Spleen (tissue), 11 donors: ENCODE measurements around the gene SCO1. TPM values are rescaled to one million over a fixed set of nuclear protein-coding genes. Genes with fewer than 3 reads are reported as not detected.

Experiments
- DNase-seq: peaks from one replicate; pipeline ENCODE4 v3.0.0-alpha.2; 2020
- H3K27ac ChIP-seq, 8 donors: fragments of 200-600 bp; sonication (generic) in 7 of 8; 1 replicate in 4 of 8; 2 replicates in 4 of 8; pipeline versions ENCODE4 v1.5.0 to v1.8.0; 2016 to 2021; ENCODE audit warnings: inconsistent platforms in 4 of 8, mild to moderate bottlenecking in 4 of 8, moderate library complexity in 1 of 8
- H3K27me3 ChIP-seq, 7 donors: fragments of 200-600 bp; sonication (generic) in 6 of 7; replicated peaks in 1 of 7; 1 replicate in 4 of 7; 2 replicates in 3 of 7; pipeline versions ENCODE4 v1.5.0 to v1.8.0; 2016 to 2021; ENCODE audit warnings: inconsistent platforms in 3 of 7, mild to moderate bottlenecking in 1 of 7
- H3K36me3 ChIP-seq, 6 donors: fragments of 200-600 bp; sonication (generic) in 5 of 6; 1 replicate in 4 of 6; 2 replicates in 2 of 6; pipeline versions ENCODE4 v1.5.0 to v1.8.0; 2016 to 2021; ENCODE audit warnings: inconsistent platforms in 2 of 6
- H3K4me1 ChIP-seq, 6 donors: fragments of 200-600 bp; sonication (generic) in 5 of 6; 1 replicate in 3 of 6; 2 replicates in 3 of 6; pipeline versions ENCODE4 v1.5.0 to v1.8.0; 2016 to 2021; ENCODE audit warnings: inconsistent platforms in 3 of 6
- H3K4me3 ChIP-seq, 8 donors: fragments of 200-600 bp; sonication (generic) in 7 of 8; 1 replicate in 4 of 8; 2 replicates in 4 of 8; pipeline versions ENCODE4 v1.5.0 to v1.8.0; 2016 to 2021; ENCODE audit warnings: inconsistent platforms in 4 of 8, mild to moderate bottlenecking in 4 of 8, moderate library complexity in 2 of 8
- H3K9me3 ChIP-seq, 8 donors: fragments of 200-600 bp; sonication (generic) in 7 of 8; 1 replicate in 4 of 8; 2 replicates in 4 of 8; pipeline versions ENCODE4 v1.5.0 to v1.8.0; 2016 to 2021; ENCODE audit warnings: inconsistent platforms in 4 of 8
- POLR2A ChIP-seq, 3 donors: fragments of 450-650 bp; IDR thresholded peaks; one replicate each; pipeline ENCODE4 v1.5.1; 2017; ENCODE audit warnings: antibody characterized with exemption in 3 of 3, mild to moderate bottlenecking in 1 of 3
- POLR2AphosphoS5 ChIP-seq, 3 donors: sonication (generic); formaldehyde crosslinking; IDR thresholded peaks; one replicate each; pipeline ENCODE4 v1.5.1; 2017; ENCODE audit warnings: antibody characterized with exemption in 3 of 3
- WGBS, 5 donors: extraction: QIAGEN DNeasy Blood & Tissue Kit in 3 of 5; methylation state at CpG; one replicate each; pipeline versions ENCODE4 v1.1.5 to v1.1.7; 2013 to 2018; 5-methylcytosine and 5-hydroxymethylcytosine counted together
- intact Hi-C: fragments of 100-400 bp; cut with DNase I; formaldehyde crosslinking; loops from one replicate; pipeline ENCODE4 v1.15.0; 2023; ENCODE audit warnings: low total_unique reads
- polyA plus RNA-seq, 3 donors: library from polyadenylated mRNA; stranded (reverse); fragments of 200-250 nt; gene quantifications; one replicate each; pipeline ENCODE4 v1.2.1, GENCODE V29; 2013
- total RNA-seq, 7 donors: library from RNA; depleted of rRNA in 3 of 7; stranded (reverse); fragments of >200 nt in 3 of 7; fragmentation: NEBNext Ultra II Directional in 4 of 7; extraction: Animal tissue kit (Norgen Biotek cat#: 25700) in 4 of 7; gene quantifications; one replicate each; pipeline versions ENCODE4 v1.1.0 to v1.2.1, GENCODE V29; 2016 to 2021
- TF ChIP-seq, protein P1 (sequence below), 11 experiments: fragments of 200-600 bp in 7 of 11; fragments of 450-650 bp in 4 of 11; sonication (generic) in 4 of 11; IDR thresholded peaks in 8 of 11; conservative IDR thresholded peaks in 3 of 11; 1 replicate in 7 of 11; 2 replicates in 4 of 11; pipeline versions ENCODE4 v1.4.0 to v1.8.0; 2016 to 2021; ENCODE audit warnings: antibody characterized with exemption in 11 of 11, inconsistent platforms in 4 of 11, mild to moderate bottlenecking in 1 of 11
- donor health status: healthy with polysubstance abuse.
- donor health status: DM: no; HTN: no; CAD: no; lungs with moderate emphysema.
- donor health status: DM: no; HTN: no; CAD: no.
- donor health status: Bipolar disorder and iron deficiency.
- donor health status: healthy.
- donor health status: DM: no; HTN: no; CAD: no.
- donor health status: DM: yes; HTN: yes; CAD: no.

SCO1 gene
- total and polyA plus RNA-seq, 10 donors: 5.4 to 31.1 (median 16.1) TPM

DNA sequence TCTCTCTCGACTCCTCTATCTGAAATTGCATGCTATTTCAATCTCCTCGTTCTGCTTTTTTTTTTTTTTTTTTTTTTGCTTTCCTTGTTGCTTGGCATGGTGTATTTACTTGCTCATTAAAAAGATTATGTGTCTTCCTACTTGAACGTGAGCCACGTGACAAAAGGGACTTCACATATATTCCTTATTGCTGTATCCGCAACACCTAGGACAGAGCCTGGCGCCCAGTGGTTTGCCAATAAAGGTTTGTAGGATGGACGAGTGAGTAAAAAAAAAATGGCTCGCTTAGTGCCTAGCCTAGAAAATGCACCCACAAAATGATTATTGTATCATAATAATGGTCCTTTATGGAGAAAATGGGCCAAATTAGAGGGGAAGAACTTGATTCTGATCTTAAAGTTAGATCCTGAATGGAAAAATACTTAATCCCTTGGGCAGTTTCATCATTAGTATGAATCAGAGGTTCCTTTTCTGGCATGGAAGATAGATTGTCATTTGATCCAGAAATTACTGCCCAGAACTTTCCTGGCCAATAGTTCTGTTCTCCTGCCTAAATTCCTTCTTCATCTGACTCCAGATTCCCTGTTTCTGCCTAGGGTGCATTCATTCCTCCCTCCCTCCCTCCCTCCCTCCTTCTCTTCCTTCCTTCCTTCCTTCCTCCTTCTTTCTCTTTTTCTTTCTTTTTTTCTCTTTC lies 46.1 kb upstream of the SCO1 start:
- no peaks in the 10 kb centered on the region for H3K9me3 ChIP-seq
- TF ChIP-seq, protein P1, sequence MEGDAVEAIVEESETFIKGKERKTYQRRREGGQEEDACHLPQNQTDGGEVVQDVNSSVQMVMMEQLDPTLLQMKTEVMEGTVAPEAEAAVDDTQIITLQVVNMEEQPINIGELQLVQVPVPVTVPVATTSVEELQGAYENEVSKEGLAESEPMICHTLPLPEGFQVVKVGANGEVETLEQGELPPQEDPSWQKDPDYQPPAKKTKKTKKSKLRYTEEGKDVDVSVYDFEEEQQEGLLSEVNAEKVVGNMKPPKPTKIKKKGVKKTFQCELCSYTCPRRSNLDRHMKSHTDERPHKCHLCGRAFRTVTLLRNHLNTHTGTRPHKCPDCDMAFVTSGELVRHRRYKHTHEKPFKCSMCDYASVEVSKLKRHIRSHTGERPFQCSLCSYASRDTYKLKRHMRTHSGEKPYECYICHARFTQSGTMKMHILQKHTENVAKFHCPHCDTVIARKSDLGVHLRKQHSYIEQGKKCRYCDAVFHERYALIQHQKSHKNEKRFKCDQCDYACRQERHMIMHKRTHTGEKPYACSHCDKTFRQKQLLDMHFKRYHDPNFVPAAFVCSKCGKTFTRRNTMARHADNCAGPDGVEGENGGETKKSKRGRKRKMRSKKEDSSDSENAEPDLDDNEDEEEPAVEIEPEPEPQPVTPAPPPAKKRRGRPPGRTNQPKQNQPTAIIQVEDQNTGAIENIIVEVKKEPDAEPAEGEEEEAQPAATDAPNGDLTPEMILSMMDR (IDR thresholded peaks at IDR 0.05 in 8 of 11, conservative IDR thresholded peaks at IDR 0.05 in 3 of 11): no peak
- no peak for TF ChIP-seq POLR2AphosphoS5 (IDR thresholded peaks at IDR 0.05)
- TF ChIP-seq POLR2A (IDR thresholded peaks at IDR 0.05): no peak
- intact Hi-C loops: no loop called here
- DNase-seq: no peak
- no peak overlapping the region for H3K27ac ChIP-seq
- no peaks in the 10 kb centered on the region for H3K36me3 ChIP-seq
- peaks cover 0 to 6% (median 0%) of the 10 kb centered on the region in 6 donors for H3K4me1 ChIP-seq
- 78 to 88% (median 81%) methylated on average over 8 of the region's 8 CpGs for WGBS, 5 donors
- H3K27me3 ChIP-seq: no peaks in the 10 kb centered on the region
- H3K4me3 ChIP-seq: no peak overlapping the region

DNA sequence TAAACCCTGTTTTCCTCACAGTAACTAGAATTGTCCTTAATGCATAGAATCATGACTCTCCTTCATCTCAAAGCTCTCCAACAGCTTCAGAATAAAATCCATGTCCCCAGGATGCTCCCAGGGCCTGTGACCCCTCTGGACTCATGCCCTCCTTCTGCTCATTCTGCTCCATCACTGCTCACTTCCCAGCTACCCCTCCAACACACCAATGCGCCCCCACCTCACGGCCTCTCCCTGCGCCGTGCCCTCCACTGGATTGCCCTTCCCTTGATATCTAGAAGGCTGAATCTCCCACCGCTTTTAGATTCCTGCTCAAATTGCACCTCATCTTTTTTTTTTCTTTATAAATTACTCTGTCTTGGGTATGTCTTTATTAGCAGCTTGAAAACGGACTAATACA lies 45.1 kb upstream of the SCO1 start:
- 90 to 97% (median 95%) methylated on average over 6 of the region's 6 CpGs for WGBS, 5 donors
- TF ChIP-seq POLR2A (IDR thresholded peaks at IDR 0.05): no peak
- no peak for TF ChIP-seq POLR2AphosphoS5 (IDR thresholded peaks at IDR 0.05)
- TF ChIP-seq, protein P1 (IDR thresholded peaks at IDR 0.05 in 8 of 11, conservative IDR thresholded peaks at IDR 0.05 in 3 of 11): no peak
- no peaks in the 10 kb centered on the region for H3K9me3 ChIP-seq
- intact Hi-C loops: no loop called here
- no peak overlapping the region for H3K27ac ChIP-seq
- H3K27me3 ChIP-seq: no peaks in the 10 kb centered on the region
- H3K36me3 ChIP-seq: no peaks in the 10 kb centered on the region
- no peak overlapping the region for H3K4me3 ChIP-seq
- H3K4me1 ChIP-seq: peaks cover 0 to 7% (median 0%) of the 10 kb centered on the region in 6 donors
- no peak for DNase-seq

- TF ChIP-seq POLR2AphosphoS5 (IDR thresholded peaks at IDR 0.05) (no peak), POLR2A (IDR thresholded peaks at IDR 0.05) (no peak)
- TF ChIP-seq, protein P1 (IDR thresholded peaks at IDR 0.05 in 8 of 11, conservative IDR thresholded peaks at IDR 0.05 in 3 of 11): no peak
- DNase-seq: no peak
- no peaks in the 10 kb centered on the region for H3K36me3 ChIP-seq
- H3K27me3 ChIP-seq: no peaks in the 10 kb centered on the region
- intact Hi-C loops: no loop called here
- H3K4me3 ChIP-seq: no peak overlapping the region
- peaks cover 0 to 14% (median 0%) of the 10 kb centered on the region in 6 donors for H3K4me1 ChIP-seq
- no peak overlapping the region for H3K27ac ChIP-seq
- WGBS, 5 donors: 89 to 93% (median 90%) methylated on average over 10 of the region's 10 CpGs
- no peaks in the 10 kb centered on the region for H3K9me3 ChIP-seq
Observed at GRCh38 chr17:10741416-10742135, 44.2 kb upstream of the SCO1 start.

GRCh38 chr17:10739386-10739785 lies 42.1 kb upstream of the SCO1 start:
- Histone ChIP-seq H3K4me1 (peaks cover 0 to 11% (median 0%) of the 10 kb centered on the region in 6 donors), H3K27me3 (no peaks in the 10 kb centered on the region), H3K36me3 (no peaks in the 10 kb centered on the region), H3K27ac (no peak overlapping the region), H3K9me3 (no peaks in the 10 kb centered on the region), H3K4me3 (no peak overlapping the region)
- intact Hi-C loops: no loop called here
- DNase-seq: no peak
- 82 to 96% (median 86%) methylated on average over 5 of the region's 5 CpGs for WGBS, 5 donors
- TF ChIP-seq, protein P1 (IDR thresholded peaks at IDR 0.05 in 8 of 11, conservative IDR thresholded peaks at IDR 0.05 in 3 of 11): no peak
